Stimulated activated CD8-positive, alpha-beta memory T cell treated with anti-CD3 and anti-CD28 coated beads, Interleukin-15, amount 100 ng/mL, for 4 hours (primary cell): ENCODE results near the gene TAS1R2.
"Not testable (repeated sequence)": the region's sequence is repeated elsewhere in the genome, so short reads cannot be mapped to it uniquely, and the experiment has no call there.

Source experiments
- DNase-seq, 2 donors: peaks; one replicate each; pipeline ENCODE4 v3.0.0-alpha.2; 2020; ENCODE audit warnings: low read depth in 2 of 2

The TAS1R2 gene

DNA sequence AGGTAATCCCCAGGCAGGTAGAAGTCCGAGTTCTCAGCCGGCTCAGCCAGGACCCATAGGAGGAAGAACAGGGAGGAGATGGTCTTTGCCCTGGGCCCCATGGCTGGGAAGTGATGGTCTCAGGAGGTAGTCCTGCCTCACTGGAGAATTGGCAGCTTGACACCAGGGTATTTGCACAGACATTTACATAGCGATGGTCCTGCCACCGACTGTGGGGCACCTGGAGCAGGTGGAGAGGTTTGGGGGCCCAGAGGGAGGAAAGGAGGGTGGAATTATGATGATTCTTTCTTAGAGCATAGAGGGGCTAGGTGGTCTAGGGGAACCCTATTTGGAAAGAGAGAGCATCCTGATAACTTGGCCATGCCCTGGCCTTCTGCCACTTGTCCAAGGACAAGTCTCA is at the start of gene TAS1R2:
TSS of gene TAS1R2 (minus strand) at position 101 of the 400 bp plus-strand sequence. CDS start at position 101, 0 bp downstream.
- no peak for DNase-seq

DNA sequence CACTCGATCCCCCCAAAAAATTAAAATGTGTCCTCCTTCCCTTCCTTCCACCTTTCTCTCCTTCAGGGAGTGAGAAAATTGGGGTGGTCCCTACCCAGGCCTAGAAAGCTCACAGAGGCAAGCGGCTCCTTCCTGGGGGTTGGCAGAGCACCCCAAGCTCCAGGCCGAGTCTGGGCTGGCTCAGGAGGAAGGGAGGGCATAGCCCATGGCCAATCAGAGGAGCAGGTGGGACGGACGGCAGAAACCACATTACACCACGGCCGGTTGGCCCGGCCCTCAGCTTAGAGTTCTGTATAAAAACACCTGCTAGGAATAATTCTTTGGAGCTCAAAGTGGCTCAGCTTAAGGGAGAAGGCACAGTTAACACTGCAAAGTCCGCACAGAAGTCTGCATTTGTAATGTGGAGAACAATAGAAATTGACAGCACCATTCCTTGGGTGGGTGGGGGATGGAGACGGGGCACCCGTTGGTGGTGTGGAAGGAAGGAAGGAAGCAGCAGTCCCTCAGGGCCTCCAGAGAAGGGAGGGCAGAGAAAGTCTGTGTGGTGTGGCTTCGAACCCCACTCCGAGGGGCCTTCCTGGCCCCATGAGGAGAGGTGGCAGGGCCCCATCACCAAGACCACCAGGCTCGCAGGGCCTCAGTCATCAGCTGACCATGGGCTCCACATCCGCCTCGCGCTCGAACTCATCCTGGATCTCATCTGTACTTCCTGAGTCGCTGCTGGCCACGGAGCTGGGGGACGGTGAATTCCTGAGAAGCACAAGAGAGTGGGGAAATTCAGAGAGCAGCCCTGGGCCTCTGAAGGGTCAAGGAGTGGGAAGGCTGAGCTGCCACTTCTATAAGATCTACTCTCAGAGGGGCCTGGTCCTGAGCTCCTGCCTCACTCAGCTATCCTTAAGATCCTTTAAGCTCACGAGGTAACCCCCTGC is 48.7 kb upstream of the TAS1R2 start:
- no peak for DNase-seq

GRCh38 chr1:18907021-18907916 is 47.8 kb upstream of the TAS1R2 start:
- peak in 1 of 2 donors; percentile 42 for DNase-seq

DNA sequence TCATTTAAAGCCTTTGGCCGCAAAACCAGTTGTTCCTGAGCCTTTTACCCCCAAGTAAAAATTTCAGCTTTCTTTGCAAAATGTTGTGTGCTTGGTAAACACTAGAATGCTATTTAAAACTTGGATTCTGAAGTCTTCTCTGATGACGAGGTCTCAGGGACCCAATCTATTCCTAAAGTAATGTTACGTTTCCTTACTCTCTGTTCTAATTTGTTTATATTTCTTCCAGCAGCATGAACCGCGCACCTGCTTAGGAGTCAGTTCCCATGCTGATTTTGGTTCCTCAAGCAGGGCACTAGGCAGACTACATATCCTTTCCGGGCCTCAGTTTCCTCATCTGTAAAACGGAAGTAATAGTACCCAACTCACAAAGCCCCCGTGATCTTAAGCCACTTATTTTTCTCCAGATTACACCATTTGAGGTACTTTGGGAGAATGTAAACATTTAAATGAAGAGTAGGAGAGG is 43.9 kb upstream of the TAS1R2 start:
- DNase-seq: no peak

- DNase-seq: peak; percentile 84 to 90
Measured at GRCh38 chr1:18902523-18903290, 43.2 kb upstream of the TAS1R2 start, which contains the start of gene ALDH4A1. Gene ALDH4A1, minus strand, starts transcription at chr1:18902555. Its CDS starts 32 bp downstream, at chr1:18902523.

GRCh38 chr1:18901952-18902522 is 42.6 kb upstream of the TAS1R2 start:
- DNase-seq: no peak

- DNase-seq: no peak
Measured at GRCh38 chr1:18901147-18901951, 41.9 kb upstream of the TAS1R2 start.

- no peak for DNase-seq
Measured at GRCh38 chr1:18900303-18900841, 40.9 kb upstream of the TAS1R2 start.

- DNase-seq: no peak
Measured at GRCh38 chr1:18899363-18900049, 40.0 kb upstream of the TAS1R2 start.

- DNase-seq: no peak
Measured at GRCh38 chr1:18898567-18898966, 39.1 kb upstream of the TAS1R2 start.

- no peak for DNase-seq
Measured at GRCh38 chr1:18895317-18895716, 35.9 kb upstream of the TAS1R2 start.

GRCh38 chr1:18893120-18893519 is 33.7 kb upstream of the TAS1R2 start:
- no peak for DNase-seq

GRCh38 chr1:18891858-18892257 is 32.4 kb upstream of the TAS1R2 start:
- DNase-seq: not testable (repeated sequence)

DNA sequence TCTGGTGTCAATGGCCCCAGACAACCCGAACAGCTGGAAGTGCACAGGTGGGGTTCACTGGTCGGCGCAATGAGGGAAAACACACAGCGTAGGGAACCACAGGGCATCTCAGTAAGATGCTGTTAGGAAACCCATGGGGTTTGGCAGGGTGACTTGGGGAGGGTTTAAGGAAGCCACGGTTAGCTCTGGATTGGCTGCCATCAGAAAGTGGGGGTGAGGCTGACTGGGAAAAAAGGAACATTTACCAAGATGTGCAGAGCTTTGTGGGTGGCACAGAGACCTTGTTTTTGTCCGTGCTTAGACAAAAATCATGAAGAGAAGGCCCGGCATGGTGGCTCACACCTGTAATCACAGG is 31.9 kb upstream of the TAS1R2 start:
- DNase-seq: no peak

- no peak for DNase-seq
Measured at GRCh38 chr1:18890706-18891425, 31.4 kb upstream of the TAS1R2 start.

DNA sequence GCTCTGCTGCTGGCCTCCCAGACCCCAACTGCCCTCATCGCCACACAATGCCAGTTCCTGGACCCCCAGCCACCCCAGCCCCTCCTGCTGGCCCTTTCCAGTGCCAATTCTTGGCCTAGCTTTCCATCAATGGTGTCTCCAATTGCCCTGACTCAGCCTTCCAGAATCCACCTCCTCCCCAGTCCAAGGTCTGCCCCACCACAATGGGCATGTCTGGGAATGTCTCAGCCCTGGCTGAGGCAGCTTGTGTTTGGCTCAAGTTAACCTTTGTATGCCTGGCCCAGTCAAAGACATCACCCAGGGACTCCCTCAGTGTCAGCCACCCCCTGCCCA is 26.5 kb upstream of the TAS1R2 start:
- no peak for DNase-seq

- no peak for DNase-seq
Measured at GRCh38 chr1:18885311-18886002, 26.0 kb upstream of the TAS1R2 start.

DNA sequence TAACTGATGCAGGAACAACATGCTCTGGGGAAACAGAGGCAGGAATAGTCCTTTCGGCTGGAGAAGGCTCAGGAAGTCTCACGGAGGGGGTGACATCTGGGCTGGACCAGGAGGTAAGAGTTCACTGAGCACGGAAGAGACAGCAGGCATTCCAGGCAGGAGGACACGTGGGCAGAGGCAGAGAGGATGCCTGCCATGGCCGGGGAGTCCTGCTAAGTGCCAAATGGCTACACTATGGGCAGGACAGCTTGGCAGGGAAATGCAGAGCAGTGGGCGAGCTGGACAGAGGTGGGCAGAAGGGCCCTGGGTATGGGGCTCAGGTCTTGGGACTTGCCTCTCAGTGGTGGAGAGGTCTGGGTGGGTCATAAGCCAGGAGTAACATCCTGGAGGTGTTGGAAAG is 25.3 kb upstream of the TAS1R2 start:
- no peak for DNase-seq

DNA sequence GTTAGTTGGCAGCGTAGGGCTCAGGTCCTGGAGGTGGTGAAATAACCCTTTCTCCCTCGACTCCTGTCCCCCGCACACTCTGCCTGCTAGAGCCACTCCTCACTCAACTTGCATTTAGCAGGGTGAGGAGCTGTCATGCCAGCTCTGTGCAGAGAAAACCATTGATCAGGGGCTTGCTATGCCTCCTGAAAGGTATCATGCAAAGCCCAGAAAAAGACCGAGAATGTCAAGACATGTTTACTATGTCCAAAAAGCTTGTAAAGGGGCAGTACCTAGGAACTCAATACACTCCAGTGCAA is 24.9 kb upstream of the TAS1R2 start:
- DNase-seq: no peak
